Colonic mucosa (tissue), 4 donors: ENCODE results near the gene TNFRSF21. TPM values are rescaled to one million over a fixed set of nuclear protein-coding genes. Genes with fewer than 3 reads are reported as not detected.

ENCODE experiments used
- DNase-seq: peaks from one replicate; pipeline ENCODE4 v3.0.0-alpha.2; 2020
- H3K27ac ChIP-seq: fragments of 200-600 bp; one replicate; pipeline ENCODE4 v1.8.0; 2021
- H3K27me3 ChIP-seq: fragments of 200-600 bp; one replicate; pipeline ENCODE4 v1.8.0; 2021
- H3K36me3 ChIP-seq: fragments of 200-600 bp; one replicate; pipeline ENCODE4 v1.8.0; 2021
- H3K4me1 ChIP-seq: fragments of 200-600 bp; one replicate; pipeline ENCODE4 v1.8.0; 2021; ENCODE audit warnings: mild to moderate bottlenecking
- H3K4me3 ChIP-seq: fragments of 200-600 bp; one replicate; pipeline ENCODE4 v1.8.0; 2021
- H3K9ac ChIP-seq, 2 donors: one replicate each; pipeline ENCODE4 v1.7.0; 2013; ENCODE audit warnings: control low read depth in 2 of 2, low read depth in 2 of 2, low read length in 2 of 2
- H3K9me3 ChIP-seq: fragments of 200-600 bp; one replicate; pipeline ENCODE4 v1.8.0; 2021
- intact Hi-C: fragments of 100-400 bp; cut with DNase I; formaldehyde crosslinking; loops from one replicate; pipeline ENCODE4 v1.14.1; 2022
- total RNA-seq, 2 donors: library from RNA; stranded (reverse); fragmentation: NEBNext Ultra II Directional in 1 of 2; extraction: Animal tissue kit (Norgen Biotek cat#: 25700) in 1 of 2; gene quantifications; one replicate each; pipeline ENCODE4 v1.2.1, GENCODE V29; 2021
- TF ChIP-seq, protein P1 (sequence below): fragments of 200-600 bp; IDR thresholded peaks from one replicate; pipeline ENCODE4 v1.8.0; 2022; ENCODE audit warnings: antibody characterized with exemption, mild to moderate bottlenecking
- donor health status: healthy.
- donor health status: DM: no; HTN: no; CAD: no.
- donor health status: DM: no; HTN: no; CAD: no.

TNFRSF21 gene
- total RNA-seq, 2 donors from 2014 or later: 74.0 to 102 TPM

DNA sequence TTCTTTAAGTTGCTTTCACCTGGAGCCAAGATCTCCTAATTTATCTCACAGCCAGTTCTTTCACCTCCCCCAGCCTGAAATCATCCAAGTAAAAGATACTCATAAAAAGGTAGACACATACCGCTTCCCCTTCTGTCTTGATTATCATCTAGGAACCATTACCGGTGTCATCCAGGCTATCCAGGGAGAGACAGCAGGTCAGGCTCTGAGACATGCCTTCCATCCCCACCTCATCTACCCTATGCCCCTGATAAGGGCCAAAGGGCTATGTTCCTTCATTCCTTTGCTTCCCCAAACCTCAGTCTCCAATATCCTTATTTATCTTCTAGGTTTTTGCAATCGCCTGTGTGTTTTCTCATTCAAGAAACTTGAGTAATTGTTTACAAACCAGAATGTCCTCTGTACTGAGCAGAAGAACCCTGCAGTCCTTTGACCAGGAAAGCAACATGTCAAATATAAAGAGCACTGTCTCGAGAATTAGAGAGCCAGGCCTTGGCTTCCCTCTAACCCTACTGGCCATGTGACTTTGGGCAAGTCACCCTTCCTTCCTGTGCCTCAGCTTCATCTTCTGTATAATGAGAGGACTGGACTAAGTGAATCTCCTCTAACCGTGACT, 41.0 kb downstream of the TNFRSF21 start:
- no peaks in the 10 kb centered on the region for H3K4me1 ChIP-seq
- intact Hi-C loops: no loop called here
- H3K36me3 ChIP-seq: no peaks in the 10 kb centered on the region
- H3K27me3 ChIP-seq: no peaks in the 10 kb centered on the region
- DNase-seq: no peak
- H3K27ac ChIP-seq: no peak overlapping the region
- no peaks in the 10 kb centered on the region for H3K9me3 ChIP-seq
- TF ChIP-seq, protein P1, sequence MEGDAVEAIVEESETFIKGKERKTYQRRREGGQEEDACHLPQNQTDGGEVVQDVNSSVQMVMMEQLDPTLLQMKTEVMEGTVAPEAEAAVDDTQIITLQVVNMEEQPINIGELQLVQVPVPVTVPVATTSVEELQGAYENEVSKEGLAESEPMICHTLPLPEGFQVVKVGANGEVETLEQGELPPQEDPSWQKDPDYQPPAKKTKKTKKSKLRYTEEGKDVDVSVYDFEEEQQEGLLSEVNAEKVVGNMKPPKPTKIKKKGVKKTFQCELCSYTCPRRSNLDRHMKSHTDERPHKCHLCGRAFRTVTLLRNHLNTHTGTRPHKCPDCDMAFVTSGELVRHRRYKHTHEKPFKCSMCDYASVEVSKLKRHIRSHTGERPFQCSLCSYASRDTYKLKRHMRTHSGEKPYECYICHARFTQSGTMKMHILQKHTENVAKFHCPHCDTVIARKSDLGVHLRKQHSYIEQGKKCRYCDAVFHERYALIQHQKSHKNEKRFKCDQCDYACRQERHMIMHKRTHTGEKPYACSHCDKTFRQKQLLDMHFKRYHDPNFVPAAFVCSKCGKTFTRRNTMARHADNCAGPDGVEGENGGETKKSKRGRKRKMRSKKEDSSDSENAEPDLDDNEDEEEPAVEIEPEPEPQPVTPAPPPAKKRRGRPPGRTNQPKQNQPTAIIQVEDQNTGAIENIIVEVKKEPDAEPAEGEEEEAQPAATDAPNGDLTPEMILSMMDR: no peak
- H3K4me3 ChIP-seq: no peak overlapping the region
- H3K9ac ChIP-seq: no peak overlapping the region

DNA sequence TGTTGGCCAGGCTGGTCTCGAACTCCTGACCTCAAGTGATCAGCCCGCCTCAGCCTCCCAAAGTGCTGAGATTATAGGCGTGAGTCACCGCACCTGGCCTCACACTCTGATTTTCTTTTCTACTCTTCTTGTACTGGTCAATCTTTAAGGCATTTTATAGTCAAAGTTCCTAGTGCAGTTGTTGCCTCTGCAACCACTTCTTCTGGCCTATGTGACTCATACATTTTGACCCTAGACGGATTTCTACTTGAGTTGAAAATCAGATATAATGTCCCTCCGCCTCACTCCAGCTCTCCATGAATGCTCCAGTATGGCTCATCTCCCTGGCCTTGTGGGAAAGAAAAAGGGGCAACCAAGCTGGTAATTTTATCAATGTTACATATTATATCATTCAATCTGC, 42.4 kb downstream of the TNFRSF21 start:
- Histone ChIP-seq H3K27ac (no peak overlapping the region), H3K36me3 (no peaks in the 10 kb centered on the region), H3K9ac (no peak overlapping the region), H3K27me3 (no peaks in the 10 kb centered on the region), H3K4me1 (no peaks in the 10 kb centered on the region), H3K9me3 (no peaks in the 10 kb centered on the region), H3K4me3 (no peak overlapping the region)
- DNase-seq: no peak
- intact Hi-C loops: no loop called here
- TF ChIP-seq, protein P1: no peak

DNA sequence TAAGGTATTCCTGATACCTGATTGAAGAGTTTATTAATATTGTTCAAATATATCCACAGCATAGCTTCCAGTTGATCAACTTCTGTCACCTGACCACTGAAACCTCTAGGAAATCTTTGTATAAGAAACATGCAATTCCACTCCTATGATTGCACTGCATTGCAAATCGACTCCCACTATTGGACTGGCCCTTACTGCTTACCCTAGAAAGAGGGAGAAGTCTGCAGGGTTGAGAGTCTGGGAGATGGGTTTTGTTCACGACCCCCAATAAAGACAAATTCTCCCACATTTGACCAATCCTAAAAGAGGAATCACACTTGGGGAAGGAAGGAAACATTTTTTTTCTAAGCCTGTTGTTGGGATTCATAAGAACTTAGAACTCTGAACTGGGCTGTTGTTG, 43.7 kb downstream of the TNFRSF21 start:
- no peak overlapping the region for H3K27ac ChIP-seq
- TF ChIP-seq, protein P1: no peak
- H3K36me3 ChIP-seq: no peaks in the 10 kb centered on the region
- no peaks in the 10 kb centered on the region for H3K9me3 ChIP-seq
- no peak overlapping the region for H3K4me3 ChIP-seq
- intact Hi-C loops: no loop called here
- no peaks in the 10 kb centered on the region for H3K4me1 ChIP-seq
- no peak overlapping the region for H3K9ac ChIP-seq
- no peaks in the 10 kb centered on the region for H3K27me3 ChIP-seq
- no peak for DNase-seq

DNA sequence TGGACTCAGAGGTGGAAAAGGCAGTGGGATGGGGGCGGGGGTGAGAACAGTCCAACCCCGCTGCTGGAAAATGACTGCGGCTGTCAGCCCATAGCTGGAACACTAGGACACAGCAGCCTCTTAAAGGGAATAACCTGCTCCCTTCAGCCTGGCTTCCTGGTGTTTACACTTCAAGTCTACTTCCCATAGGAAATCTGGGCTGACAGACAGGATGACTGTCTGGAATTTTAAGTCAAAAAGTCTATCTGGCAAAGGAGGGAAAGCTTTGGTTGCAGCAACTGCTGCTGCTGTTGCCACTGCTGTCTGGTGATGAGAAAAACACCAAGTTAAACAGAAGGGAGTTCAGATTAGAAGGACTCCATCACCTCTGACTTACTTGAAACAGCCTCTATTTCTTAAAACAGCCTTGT, 44.9 kb downstream of the TNFRSF21 start:
- Histone ChIP-seq H3K9ac (no peak overlapping the region), H3K27me3 (no peaks in the 10 kb centered on the region), H3K36me3 (no peaks in the 10 kb centered on the region), H3K27ac (no peak overlapping the region), H3K9me3 (no peaks in the 10 kb centered on the region), H3K4me1 (no peaks in the 10 kb centered on the region), H3K4me3 (no peak overlapping the region)
- TF ChIP-seq, protein P1: no peak
- intact Hi-C loops: no loop called here
- no peak for DNase-seq

DNA sequence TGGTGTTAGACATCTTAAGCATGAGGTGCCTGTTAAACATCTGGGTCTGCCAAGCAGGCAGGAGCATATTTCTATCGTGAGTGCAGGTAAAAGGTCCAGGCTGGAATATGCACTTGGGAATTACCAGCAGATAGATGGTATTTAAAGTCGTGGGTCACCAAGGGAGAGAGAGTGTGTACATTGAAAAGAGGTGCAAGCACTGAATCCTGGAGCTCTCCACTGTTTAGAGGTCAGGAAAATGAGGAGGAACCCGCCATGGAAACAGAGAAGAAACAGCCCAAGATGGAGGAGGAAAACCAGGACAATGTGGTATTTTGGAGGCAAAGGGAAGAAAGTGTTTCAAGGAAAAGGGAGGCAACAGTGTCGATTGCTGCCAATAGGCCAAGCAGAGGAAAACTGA, 46.4 kb downstream of the TNFRSF21 start:
- no peaks in the 10 kb centered on the region for H3K4me1 ChIP-seq
- TF ChIP-seq, protein P1: no peak
- intact Hi-C loops: no loop called here

More for the DNA sequence above, 46.4 kb downstream of the TNFRSF21 start:
- no peaks in the 10 kb centered on the region for H3K9me3 ChIP-seq
- no peak for DNase-seq
- H3K4me3 ChIP-seq: no peak overlapping the region
- H3K36me3 ChIP-seq: no peaks in the 10 kb centered on the region
- H3K9ac ChIP-seq: no peak overlapping the region
- H3K27ac ChIP-seq: no peak overlapping the region
- H3K27me3 ChIP-seq: no peaks in the 10 kb centered on the region
